IPS DF 4.7 (cell line): ENCODE measurements around the gene TEX11.

ENCODE experiments used
- DNase-seq: peaks from one replicate; pipeline ENCODE4 v3.0.0-alpha.2; 2013; ENCODE audit warnings: low spot score; ENCODE audit errors: extremely low read depth

TEX11 gene

GRCh38 chrX:70498129-70498528 lies 410.4 kb downstream of the TEX11 start:
- no peak for DNase-seq

DNA sequence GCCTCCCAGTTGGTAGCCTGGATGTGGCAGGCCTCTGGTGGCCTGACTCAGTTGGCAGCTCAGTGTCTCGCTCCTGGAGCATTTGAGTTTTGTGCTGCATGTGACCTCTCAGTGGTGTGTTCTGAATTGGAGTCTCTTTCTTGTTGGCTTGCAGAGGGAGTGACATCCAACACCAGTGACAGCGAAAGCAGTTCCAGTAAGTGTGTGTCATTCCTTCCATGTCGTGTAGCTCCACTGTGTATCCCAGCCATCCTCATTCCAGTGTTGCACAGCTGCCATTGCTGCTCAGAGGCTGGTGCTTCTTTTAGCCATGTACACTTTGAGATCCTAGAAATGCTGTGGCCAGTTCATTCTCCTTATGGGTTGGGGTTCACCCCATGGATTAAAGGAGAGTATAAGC lies 411.5 kb downstream of the TEX11 start:
- DNase-seq, result no peak

GRCh38 chrX:70496491-70496890 lies 412.0 kb downstream of the TEX11 start:
- DNase-seq, result no peak

- DNase-seq, result no peak
Observed at GRCh38 chrX:70494441-70494840, 414.1 kb downstream of the TEX11 start.

GRCh38 chrX:70488856-70489255 lies 419.7 kb downstream of the TEX11 start:
- no peak for DNase-seq

DNA sequence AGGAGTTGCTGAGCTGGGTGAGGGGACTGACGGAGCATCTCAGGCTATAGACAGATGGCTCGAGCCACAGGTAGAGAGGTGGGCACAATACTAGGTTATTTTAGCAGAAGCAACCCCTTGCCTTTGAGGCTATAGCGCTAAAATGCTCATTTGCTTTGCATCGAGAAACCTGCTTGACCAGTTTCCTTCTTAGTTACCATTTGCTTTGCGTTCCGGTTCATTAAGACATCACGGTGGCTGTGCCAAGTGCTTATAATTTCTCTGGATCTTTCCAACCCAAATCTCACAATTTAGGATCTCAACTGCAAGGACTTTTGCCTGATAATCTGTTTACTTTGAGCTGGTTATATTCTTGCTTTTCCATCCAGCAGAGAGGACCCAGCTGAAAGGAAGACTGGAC lies 423.0 kb downstream of the TEX11 start:
- DNase-seq, result no peak

- no peak for DNase-seq
Observed at GRCh38 chrX:70482300-70482699, 426.2 kb downstream of the TEX11 start.

- DNase-seq, result no peak
Observed at GRCh38 chrX:70481471-70482270, 426.8 kb downstream of the TEX11 start.

DNA sequence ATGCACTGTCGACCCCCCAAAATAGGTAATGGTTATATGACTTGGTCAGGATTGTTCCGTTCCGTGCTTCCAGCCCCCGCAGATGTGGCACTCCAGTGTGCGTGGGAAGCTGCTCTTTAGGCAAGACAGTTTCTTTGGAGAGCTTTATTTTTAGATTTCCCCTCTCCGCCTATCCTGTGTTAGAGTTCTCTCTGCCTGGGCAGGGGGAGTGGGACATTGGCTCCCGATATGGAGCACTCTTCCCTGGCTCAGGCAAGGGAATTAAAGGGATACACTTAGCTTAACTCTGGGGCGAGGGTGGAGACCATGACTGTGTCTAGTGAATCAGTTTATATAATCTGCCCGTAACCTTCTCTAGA lies 427.9 kb downstream of the TEX11 start:
- no peak for DNase-seq

- DNase-seq, result no peak
Observed at GRCh38 chrX:70479922-70480659, 428.4 kb downstream of the TEX11 start.

GRCh38 chrX:70479247-70479921 lies 429.1 kb downstream of the TEX11 start:
- DNase-seq, result no peak
